ENCODE results near the gene ABHD12.

Gene ABHD12

DNA sequence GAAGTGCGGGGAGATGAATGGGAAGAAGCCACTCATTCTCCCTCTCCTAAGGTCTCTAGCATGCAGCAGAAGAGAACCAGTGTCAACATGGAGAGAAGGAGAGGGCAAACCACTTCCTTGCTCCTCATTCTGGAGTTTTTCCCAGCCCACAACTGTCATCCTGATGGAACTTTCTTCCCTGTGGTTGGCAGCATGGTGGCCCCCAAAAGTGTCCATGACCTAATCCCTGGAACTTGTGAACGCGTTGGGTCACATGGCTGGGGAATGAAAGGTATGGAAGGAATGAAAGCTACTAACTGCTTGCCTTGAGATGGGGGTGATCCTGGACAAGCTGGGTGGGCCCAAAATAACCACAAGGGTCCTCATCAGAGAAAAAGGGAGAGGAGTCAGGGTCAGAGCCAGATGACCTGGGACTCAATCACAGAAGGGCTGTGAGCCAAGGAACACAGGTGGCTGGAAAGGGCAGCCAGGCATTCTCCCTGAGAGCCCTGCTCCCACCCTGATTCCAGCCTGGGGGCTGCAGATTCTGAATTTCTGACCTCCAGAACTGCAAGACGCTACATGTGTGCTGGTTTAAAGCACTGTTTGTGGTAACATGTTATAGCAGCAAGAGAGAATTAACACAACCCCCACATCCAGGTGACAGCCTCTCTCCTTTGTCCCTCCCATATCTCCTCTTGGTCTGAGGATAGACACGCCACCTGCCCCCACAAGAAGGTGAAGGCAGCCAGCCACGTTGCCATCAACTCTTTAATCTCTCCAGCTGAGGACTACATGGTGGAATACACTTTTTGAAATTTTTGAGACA is 79.5 kb downstream of the ABHD12 start:
- TF ChIP-seq, protein P1, sequence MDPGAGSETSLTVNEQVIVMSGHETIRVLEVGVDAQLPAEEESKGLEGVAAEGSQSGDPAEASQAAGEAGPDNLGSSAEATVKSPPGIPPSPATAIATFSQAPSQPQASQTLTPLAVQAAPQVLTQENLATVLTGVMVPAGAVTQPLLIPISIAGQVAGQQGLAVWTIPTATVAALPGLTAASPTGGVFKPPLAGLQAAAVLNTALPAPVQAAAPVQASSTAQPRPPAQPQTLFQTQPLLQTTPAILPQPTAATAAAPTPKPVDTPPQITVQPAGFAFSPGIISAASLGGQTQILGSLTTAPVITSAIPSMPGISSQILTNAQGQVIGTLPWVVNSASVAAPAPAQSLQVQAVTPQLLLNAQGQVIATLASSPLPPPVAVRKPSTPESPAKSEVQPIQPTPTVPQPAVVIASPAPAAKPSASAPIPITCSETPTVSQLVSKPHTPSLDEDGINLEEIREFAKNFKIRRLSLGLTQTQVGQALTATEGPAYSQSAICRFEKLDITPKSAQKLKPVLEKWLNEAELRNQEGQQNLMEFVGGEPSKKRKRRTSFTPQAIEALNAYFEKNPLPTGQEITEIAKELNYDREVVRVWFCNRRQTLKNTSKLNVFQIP (CRISPR knock-in tag; IDR thresholded peaks at IDR 0.05; ENCODE audit: borderline replicate concordance, low read depth) = no peak
- TF ChIP-seq ESRRG (CRISPR knock-in tag; IDR thresholded peaks at IDR 0.05) (no peak), CSDC2 (CRISPR knock-in tag; IDR thresholded peaks at IDR 0.05) (no peak), OSR1 (CRISPR knock-in tag; IDR thresholded peaks at IDR 0.05) (no peak), ZNF565 (CRISPR knock-in tag; conservative IDR thresholded peaks at IDR 0.05; ENCODE audit: low read depth) (no peak), BACH2 (CRISPR knock-in tag; IDR thresholded peaks at IDR 0.05; ENCODE audit: borderline replicate concordance) (no peak), ZC3H10 (CRISPR knock-in tag; IDR thresholded peaks at IDR 0.05) (no peak), ARNTL (CRISPR knock-in tag; IDR thresholded peaks at IDR 0.05; ENCODE audit: borderline replicate concordance, low read depth) (no peak), GLIS3 (CRISPR knock-in tag; IDR thresholded peaks at IDR 0.05) (no peak), TOX (CRISPR knock-in tag; IDR thresholded peaks at IDR 0.05; ENCODE audit: borderline replicate concordance) (no peak), RARB (CRISPR knock-in tag; IDR thresholded peaks at IDR 0.05) (no peak), ISL1 (CRISPR knock-in tag; IDR thresholded peaks at IDR 0.05) (no peak), ZFP3 (CRISPR knock-in tag; IDR thresholded peaks at IDR 0.05) (no peak)
- TF ChIP-seq, protein P2, sequence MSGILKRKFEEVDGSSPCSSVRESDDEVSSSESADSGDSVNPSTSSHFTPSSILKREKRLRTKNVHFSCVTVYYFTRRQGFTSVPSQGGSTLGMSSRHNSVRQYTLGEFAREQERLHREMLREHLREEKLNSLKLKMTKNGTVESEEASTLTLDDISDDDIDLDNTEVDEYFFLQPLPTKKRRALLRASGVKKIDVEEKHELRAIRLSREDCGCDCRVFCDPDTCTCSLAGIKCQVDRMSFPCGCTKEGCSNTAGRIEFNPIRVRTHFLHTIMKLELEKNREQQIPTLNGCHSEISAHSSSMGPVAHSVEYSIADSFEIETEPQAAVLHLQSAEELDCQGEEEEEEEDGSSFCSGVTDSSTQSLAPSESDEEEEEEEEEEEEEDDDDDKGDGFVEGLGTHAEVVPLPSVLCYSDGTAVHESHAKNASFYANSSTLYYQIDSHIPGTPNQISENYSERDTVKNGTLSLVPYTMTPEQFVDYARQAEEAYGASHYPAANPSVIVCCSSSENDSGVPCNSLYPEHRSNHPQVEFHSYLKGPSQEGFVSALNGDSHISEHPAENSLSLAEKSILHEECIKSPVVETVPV (CRISPR knock-in tag; IDR thresholded peaks at IDR 0.05) = no peak
- TF ChIP-seq, protein P3, sequence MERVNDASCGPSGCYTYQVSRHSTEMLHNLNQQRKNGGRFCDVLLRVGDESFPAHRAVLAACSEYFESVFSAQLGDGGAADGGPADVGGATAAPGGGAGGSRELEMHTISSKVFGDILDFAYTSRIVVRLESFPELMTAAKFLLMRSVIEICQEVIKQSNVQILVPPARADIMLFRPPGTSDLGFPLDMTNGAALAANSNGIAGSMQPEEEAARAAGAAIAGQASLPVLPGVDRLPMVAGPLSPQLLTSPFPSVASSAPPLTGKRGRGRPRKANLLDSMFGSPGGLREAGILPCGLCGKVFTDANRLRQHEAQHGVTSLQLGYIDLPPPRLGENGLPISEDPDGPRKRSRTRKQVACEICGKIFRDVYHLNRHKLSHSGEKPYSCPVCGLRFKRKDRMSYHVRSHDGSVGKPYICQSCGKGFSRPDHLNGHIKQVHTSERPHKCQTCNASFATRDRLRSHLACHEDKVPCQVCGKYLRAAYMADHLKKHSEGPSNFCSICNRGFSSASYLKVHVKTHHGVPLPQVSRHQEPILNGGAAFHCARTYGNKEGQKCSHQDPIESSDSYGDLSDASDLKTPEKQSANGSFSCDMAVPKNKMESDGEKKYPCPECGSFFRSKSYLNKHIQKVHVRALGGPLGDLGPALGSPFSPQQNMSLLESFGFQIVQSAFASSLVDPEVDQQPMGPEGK (CRISPR knock-in tag; IDR thresholded peaks at IDR 0.05; ENCODE audit: borderline replicate concordance) = no peak
- TF ChIP-seq, protein P4, sequence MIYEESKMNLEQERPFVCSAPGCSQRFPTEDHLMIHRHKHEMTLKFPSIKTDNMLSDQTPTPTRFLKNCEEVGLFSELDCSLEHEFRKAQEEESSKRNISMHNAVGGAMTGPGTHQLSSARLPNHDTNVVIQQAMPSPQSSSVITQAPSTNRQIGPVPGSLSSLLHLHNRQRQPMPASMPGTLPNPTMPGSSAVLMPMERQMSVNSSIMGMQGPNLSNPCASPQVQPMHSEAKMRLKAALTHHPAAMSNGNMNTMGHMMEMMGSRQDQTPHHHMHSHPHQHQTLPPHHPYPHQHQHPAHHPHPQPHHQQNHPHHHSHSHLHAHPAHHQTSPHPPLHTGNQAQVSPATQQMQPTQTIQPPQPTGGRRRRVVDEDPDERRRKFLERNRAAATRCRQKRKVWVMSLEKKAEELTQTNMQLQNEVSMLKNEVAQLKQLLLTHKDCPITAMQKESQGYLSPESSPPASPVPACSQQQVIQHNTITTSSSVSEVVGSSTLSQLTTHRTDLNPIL (CRISPR knock-in tag; IDR thresholded peaks at IDR 0.05; ENCODE audit: low read depth) = no peak
- TF ChIP-seq, protein P5, sequence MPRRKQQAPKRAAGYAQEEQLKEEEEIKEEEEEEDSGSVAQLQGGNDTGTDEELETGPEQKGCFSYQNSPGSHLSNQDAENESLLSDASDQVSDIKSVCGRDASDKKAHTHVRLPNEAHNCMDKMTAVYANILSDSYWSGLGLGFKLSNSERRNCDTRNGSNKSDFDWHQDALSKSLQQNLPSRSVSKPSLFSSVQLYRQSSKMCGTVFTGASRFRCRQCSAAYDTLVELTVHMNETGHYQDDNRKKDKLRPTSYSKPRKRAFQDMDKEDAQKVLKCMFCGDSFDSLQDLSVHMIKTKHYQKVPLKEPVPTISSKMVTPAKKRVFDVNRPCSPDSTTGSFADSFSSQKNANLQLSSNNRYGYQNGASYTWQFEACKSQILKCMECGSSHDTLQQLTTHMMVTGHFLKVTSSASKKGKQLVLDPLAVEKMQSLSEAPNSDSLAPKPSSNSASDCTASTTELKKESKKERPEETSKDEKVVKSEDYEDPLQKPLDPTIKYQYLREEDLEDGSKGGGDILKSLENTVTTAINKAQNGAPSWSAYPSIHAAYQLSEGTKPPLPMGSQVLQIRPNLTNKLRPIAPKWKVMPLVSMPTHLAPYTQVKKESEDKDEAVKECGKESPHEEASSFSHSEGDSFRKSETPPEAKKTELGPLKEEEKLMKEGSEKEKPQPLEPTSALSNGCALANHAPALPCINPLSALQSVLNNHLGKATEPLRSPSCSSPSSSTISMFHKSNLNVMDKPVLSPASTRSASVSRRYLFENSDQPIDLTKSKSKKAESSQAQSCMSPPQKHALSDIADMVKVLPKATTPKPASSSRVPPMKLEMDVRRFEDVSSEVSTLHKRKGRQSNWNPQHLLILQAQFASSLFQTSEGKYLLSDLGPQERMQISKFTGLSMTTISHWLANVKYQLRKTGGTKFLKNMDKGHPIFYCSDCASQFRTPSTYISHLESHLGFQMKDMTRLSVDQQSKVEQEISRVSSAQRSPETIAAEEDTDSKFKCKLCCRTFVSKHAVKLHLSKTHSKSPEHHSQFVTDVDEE (CRISPR knock-in tag; IDR thresholded peaks at IDR 0.05) = no peak
- ATAC-seq = peak; percentile 22

DNA sequence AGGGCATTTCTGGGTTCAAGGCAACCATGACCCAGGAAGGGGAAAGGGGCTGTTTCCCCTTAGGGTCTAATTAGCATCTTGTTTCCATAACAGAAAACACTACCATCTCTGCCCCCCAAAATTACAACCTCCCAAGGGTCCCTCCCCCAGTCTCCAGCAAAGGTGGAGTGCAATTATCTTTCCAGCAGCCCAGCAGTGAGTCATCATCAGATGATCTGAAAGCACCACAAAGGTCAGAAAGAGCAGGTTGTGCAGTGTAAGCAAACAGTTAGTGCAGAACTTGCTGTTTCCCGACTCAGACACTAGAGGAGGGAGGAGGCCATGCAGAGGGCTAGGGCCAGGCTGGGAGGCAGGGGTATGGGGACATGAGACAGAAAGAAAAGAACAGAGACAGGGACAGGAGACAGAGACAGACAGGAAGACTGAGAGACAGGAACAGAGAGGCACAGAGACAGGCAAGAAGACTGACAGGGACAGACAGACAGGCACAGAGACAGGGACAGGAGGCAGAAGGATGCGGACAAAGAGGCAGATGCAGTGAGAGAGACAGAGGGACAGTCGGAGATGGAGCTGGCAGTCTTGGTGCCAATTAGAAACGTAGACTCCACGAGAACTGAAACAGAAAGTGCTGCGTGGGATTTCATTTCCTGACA is 80.2 kb downstream of the ABHD12 start:
- TF ChIP-seq, protein P3 (CRISPR knock-in tag; IDR thresholded peaks at IDR 0.05; ENCODE audit: borderline replicate concordance) = 0 out of 2 replicates have a peak, but pooled peaks have one; percentile 31
- no peak for TF ChIP-seq CSDC2 (CRISPR knock-in tag; IDR thresholded peaks at IDR 0.05)
- peak; percentile 92 for ATAC-seq
